Prostate gland (tissue), 2 donors: ENCODE measurements around the gene CTSD. TPM values are rescaled to one million over a fixed set of nuclear protein-coding genes. Genes with fewer than 3 reads are reported as not detected.

Experiments used
- DNase-seq: peaks from one replicate; pipeline ENCODE4 v3.0.0-alpha.2; 2019; ENCODE audit warnings: low spot score
- H3K27ac ChIP-seq, 2 donors: fragments of 200-600 bp; sonication (generic); 2 replicates each; pipeline ENCODE4 v1.5.1; 2017 to 2019
- H3K27me3 ChIP-seq: fragments of 200-600 bp; sonication (generic); replicated peaks from 2 replicates; pipeline ENCODE4 v1.5.1; 2019; ENCODE audit not compliant: insufficient read depth
- H3K36me3 ChIP-seq, 2 donors: fragments of 200-600 bp; sonication (generic); 1 replicate in 1 of 2; 2 replicates in 1 of 2; pipeline versions ENCODE4 v1.5.1 to v1.8.1; 2017 to 2019
- H3K4me1 ChIP-seq: fragments of 200-600 bp; sonication (generic); replicated peaks from 2 replicates; pipeline ENCODE4 v1.5.1; 2019
- H3K4me3 ChIP-seq, 2 donors: fragments of 200-600 bp; sonication (generic); 2 replicates each; pipeline ENCODE4 v1.5.1; 2017 to 2019
- H3K9me3 ChIP-seq: fragments of 200-600 bp; sonication (generic); 2 replicates; pipeline ENCODE4 v1.5.1; 2017
- POLR2A ChIP-seq: fragments of 450-650 bp; IDR thresholded peaks from one replicate; pipeline ENCODE4 v1.6.1; 2016; ENCODE audit warnings: antibody characterized with exemption, mild to moderate bottlenecking
- POLR2AphosphoS5 ChIP-seq: sonication (generic); formaldehyde crosslinking; IDR thresholded peaks from one replicate; pipeline ENCODE4 v1.6.1; 2017; ENCODE audit warnings: antibody characterized with exemption
- WGBS: methylation state at CpG from one replicate; pipeline ENCODE4 v1.1.5; 2018; 5-methylcytosine and 5-hydroxymethylcytosine counted together
- intact Hi-C: fragments of 100-400 bp; cut with DNase I; formaldehyde crosslinking; loops from one replicate; pipeline ENCODE4 v1.14.2; 2022
- total RNA-seq, 2 donors: library from RNA; depleted of rRNA; stranded (reverse); fragments of >200 nt; gene quantifications; one replicate each; pipeline ENCODE4 v1.1.0, GENCODE V29; 2016
- TF ChIP-seq, protein P1 (sequence below), 4 experiments: fragments of 200-600 bp in 2 of 4; fragments of 450-650 bp in 2 of 4; sonication (generic) in 2 of 4; IDR thresholded peaks; 1 replicate in 3 of 4; 2 replicates in 1 of 4; pipeline ENCODE4 v1.5.1; 2016 to 2019; ENCODE audit warnings: antibody characterized with exemption in 4 of 4, mild to moderate bottlenecking in 2 of 4, moderate library complexity in 2 of 4

The CTSD gene
- total RNA-seq, 2 donors from 2014 or later = 497 to 983 TPM

DNA sequence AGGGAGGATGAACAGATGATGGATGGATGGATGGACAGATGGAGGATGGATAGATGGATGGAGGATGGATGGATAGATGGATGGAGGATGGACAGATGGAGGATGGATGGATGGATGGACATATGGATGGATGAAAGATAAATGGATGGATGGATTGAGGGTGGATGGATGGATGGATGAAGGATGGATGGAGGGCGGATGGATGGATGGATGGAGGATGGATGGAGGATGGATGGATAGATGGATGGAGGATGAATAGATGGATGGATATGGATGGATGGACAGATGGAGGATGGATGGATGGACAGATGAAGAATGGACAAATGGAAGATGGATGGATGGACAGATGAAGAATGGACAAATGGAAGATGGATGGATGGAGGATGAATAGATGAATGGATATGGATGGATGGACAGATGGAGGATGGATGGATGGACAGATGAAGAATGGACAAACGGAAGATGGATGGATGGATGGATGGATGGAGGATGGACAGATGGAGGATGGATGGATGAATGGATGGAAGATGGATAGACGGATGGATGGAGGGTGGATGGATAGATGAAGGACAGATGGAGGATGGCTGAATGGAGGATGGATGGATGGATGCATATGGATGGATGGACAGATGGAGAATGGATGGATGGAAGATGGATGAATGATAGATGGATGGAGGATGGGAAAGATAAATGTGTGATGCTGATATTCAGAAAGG lies 20.7 kb downstream of the CTSD start:
- TF ChIP-seq POLR2A = no peak
- TF ChIP-seq, protein P1, sequence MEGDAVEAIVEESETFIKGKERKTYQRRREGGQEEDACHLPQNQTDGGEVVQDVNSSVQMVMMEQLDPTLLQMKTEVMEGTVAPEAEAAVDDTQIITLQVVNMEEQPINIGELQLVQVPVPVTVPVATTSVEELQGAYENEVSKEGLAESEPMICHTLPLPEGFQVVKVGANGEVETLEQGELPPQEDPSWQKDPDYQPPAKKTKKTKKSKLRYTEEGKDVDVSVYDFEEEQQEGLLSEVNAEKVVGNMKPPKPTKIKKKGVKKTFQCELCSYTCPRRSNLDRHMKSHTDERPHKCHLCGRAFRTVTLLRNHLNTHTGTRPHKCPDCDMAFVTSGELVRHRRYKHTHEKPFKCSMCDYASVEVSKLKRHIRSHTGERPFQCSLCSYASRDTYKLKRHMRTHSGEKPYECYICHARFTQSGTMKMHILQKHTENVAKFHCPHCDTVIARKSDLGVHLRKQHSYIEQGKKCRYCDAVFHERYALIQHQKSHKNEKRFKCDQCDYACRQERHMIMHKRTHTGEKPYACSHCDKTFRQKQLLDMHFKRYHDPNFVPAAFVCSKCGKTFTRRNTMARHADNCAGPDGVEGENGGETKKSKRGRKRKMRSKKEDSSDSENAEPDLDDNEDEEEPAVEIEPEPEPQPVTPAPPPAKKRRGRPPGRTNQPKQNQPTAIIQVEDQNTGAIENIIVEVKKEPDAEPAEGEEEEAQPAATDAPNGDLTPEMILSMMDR (IDR thresholded peaks at IDR 0.05) = no peak
- TF ChIP-seq POLR2AphosphoS5 = no peak
- no peak overlapping the region for H3K4me3 ChIP-seq
- H3K9me3 ChIP-seq = no peaks in the 10 kb centered on the region
- intact Hi-C loops = no loop called here
- no peaks in the 10 kb centered on the region for H3K36me3 ChIP-seq
- no peaks in the 10 kb centered on the region for H3K27me3 ChIP-seq
- no peak overlapping the region for H3K27ac ChIP-seq
- WGBS = 93% methylated on average over 3 of the region's 3 CpGs
- DNase-seq = no peak
- H3K4me1 ChIP-seq = no peaks in the 10 kb centered on the region

DNA sequence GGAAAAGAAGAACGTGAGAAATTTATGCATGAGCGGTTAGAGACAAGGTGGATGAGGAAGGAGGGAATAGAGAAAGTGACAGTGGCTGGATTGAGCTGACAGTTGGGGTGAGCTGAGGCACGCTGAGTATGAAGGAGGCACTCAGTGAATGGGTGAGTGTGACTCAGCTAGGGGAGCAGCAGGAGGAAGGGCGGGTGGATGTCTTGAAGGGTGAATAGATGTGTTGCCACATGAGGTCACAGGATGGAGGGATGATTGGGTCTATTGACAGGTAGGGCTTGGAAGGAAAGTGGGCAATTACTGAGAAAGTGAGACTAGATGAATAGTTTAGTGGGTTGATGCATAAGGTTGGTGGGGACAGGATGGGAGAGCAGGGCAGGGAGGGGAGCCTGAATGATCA lies 21.4 kb downstream of the CTSD start:
- TF ChIP-seq POLR2A = no peak
- TF ChIP-seq POLR2AphosphoS5 = no peak
- Histone ChIP-seq H3K36me3 (no peaks in the 10 kb centered on the region), H3K4me1 (no peaks in the 10 kb centered on the region), H3K27ac (no peak overlapping the region), H3K27me3 (no peaks in the 10 kb centered on the region), H3K9me3 (no peaks in the 10 kb centered on the region), H3K4me3 (no peak overlapping the region)
- intact Hi-C loops = no loop called here
- no peak for DNase-seq
- WGBS = 67% methylated on average over 4 of the region's 4 CpGs

DNA sequence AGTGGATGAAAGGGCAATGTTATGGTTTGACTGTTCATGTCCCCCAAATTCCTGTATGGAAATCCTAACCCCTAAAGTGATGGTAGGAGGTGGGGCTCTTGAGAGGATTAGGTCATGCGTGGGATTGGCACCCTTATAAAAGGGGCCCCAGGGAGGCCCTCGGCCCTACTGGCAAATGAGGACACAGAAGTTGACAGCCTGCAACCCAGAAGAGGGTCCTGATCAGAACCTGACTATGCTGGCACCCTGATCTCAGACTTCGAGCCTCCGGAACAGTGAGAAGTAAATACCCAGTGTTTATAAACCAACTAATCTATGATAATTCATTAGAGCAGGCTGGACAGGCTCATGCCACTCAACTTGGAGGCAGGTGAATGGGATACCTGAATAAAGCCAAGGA lies 22.0 kb downstream of the CTSD start:
- no peak for DNase-seq
- 77% methylated on average over 4 of the region's 4 CpGs for WGBS
- no peak overlapping the region for H3K27ac ChIP-seq
- intact Hi-C loops = no loop called here
- no peaks in the 10 kb centered on the region for H3K36me3 ChIP-seq
- no peaks in the 10 kb centered on the region for H3K4me1 ChIP-seq
- H3K9me3 ChIP-seq = no peaks in the 10 kb centered on the region
- TF ChIP-seq POLR2A (no peak), POLR2AphosphoS5 (no peak)
- TF ChIP-seq, protein P1 (IDR thresholded peaks at IDR 0.05) = no peak
- H3K4me3 ChIP-seq = no peak overlapping the region
- H3K27me3 ChIP-seq = no peaks in the 10 kb centered on the region

DNA sequence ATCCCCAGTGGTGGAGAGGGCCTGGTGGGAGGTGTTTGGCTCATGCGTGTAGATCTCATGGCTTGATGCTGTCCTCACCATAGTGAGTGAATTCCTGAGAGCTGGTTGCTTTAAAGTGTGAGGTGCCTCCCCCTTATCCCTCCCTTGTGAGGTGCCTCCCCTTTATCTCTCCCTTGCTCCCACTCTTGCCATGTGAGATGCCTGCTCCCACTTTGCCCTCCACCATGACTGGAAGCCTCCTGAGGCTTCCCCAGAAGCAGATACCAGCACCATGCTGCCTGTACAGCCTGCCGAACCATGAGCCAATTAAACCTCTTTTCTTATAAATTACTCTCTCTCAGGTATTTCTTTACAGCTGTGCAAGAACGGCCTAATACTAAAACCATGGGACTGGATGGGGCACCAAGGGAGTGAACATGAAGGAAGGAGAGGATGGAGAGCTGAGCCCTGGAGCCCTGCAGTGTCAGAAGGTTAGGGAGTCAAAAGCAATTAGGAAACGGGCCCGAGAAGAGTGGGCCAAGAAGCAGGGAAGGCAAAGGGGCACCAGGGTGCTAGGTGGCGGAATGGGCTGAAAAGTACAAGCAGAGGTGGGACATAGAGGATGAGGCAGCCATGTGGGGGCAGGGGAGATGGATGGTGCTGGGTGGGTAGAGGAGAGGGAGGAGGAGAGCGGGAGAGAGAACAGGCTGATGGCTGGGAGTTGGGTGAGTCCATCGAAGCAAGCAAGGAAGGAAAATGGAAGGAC lies 22.8 kb downstream of the CTSD start:
- H3K27me3 ChIP-seq = no peaks in the 10 kb centered on the region
- no peaks in the 10 kb centered on the region for H3K36me3 ChIP-seq
- H3K4me3 ChIP-seq = no peak overlapping the region
- no peak for DNase-seq
- TF ChIP-seq POLR2A = no peak
- TF ChIP-seq, protein P1 (IDR thresholded peaks at IDR 0.05) = no peak
- no peak for TF ChIP-seq POLR2AphosphoS5
- 81% methylated on average over 8 of the region's 8 CpGs for WGBS
- H3K9me3 ChIP-seq = no peaks in the 10 kb centered on the region
- H3K4me1 ChIP-seq = no peaks in the 10 kb centered on the region
- intact Hi-C loops = no loop called here
- no peak overlapping the region for H3K27ac ChIP-seq

DNA sequence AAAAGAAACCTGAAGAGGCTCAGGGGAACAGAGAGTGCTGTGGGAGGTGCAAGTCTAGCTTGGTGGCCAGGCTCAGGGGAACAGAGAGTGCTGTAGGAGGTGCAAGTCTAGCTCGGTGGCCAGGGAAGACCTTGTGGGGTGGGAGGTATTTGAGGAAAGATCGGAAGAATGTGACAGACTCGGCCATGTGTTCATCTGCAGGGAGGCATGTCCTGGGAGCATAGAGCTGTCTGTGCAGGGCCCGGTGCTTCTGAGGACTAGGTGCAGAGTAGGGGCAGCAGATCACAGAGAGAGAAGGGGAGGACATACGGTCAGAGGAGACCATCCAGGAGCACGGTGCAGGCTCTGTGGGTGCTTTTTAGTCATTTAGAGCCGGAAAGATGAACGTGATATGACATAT lies 24.2 kb downstream of the CTSD start:
- no peak for TF ChIP-seq POLR2AphosphoS5
- TF ChIP-seq POLR2A = no peak
- 73% methylated on average over 8 of the region's 8 CpGs for WGBS
- Histone ChIP-seq H3K27me3 (peaks cover 4% of the 10 kb centered on the region), H3K27ac (no peak overlapping the region), H3K9me3 (no peaks in the 10 kb centered on the region), H3K4me1 (no peaks in the 10 kb centered on the region), H3K36me3 (no peaks in the 10 kb centered on the region), H3K4me3 (no peak overlapping the region)
- intact Hi-C loops = no loop called here
- no peak for DNase-seq

DNA sequence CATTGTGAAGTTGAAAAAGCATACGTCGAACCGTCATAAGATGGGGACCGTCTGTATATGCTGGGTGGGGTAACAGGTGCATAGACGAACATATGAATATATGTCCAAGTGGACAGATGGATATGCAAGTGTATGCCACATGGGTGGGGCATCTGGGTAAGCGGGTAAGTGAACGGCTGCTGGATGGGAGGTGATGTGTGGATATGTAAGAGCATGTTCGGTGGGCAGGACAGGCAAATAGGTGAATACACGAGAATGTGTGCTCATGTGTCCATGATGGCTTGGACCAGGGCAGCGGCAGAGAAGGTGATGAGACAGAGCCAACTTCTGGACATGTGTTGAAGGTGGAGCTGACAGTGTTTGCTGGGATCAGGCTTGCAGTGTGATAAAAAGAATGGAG lies 25.3 kb downstream of the CTSD start:
- H3K4me1 ChIP-seq = no peaks in the 10 kb centered on the region
- no peaks in the 10 kb centered on the region for H3K36me3 ChIP-seq
- no peak overlapping the region for H3K27ac ChIP-seq
- H3K27me3 ChIP-seq = peaks cover 8% of the 10 kb centered on the region
- WGBS = 91% methylated on average over 10 of the region's 10 CpGs
- TF ChIP-seq POLR2AphosphoS5 = no peak
- TF ChIP-seq, protein P1 (IDR thresholded peaks at IDR 0.05) = no peak
- TF ChIP-seq POLR2A = no peak
- no peaks in the 10 kb centered on the region for H3K9me3 ChIP-seq
- intact Hi-C loops = no loop called here
- H3K4me3 ChIP-seq = no peak overlapping the region
- no peak for DNase-seq
